Measurements from ENCODE around the gene NRXN3. TPM values are rescaled to one million over a fixed set of nuclear protein-coding genes. Genes with fewer than 3 reads are reported as not detected.

Gene NRXN3
- polyA plus RNA-seq, 1 donor (not counting 4 experiments of a cell fraction or from before 2014, with no cell fraction given), result 0.89 TPM

DNA sequence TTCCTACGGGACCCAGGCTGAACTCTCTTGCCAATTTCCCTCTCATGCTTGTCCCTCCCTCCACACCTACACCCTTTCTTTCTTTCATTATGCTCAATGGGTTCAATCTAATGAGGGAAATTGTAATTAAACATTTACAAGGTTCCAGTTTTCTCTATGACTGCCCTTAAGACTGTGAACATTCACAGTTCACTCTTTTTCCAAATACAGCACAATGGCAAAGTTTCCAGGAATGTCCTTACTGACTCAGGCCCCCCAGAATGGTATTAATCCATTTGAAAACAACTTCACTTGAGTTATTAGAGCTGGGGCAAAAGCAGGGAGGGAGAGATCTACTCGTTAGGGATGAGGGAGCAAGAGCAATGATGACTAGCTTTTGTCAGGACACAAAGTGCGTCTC is 892.1 kb downstream of the NRXN3 start:
- no peaks in the 10 kb centered on the region for H3K27me3 ChIP-seq (ENCODE audit: control insufficient read depth, extremely low read depth, insufficient read depth, low read length)
- no peaks in the 10 kb centered on the region for H3K79me2 ChIP-seq (ENCODE audit: control insufficient read depth, insufficient read depth, low read length)
- no peak overlapping the region for H3K9ac ChIP-seq (ENCODE audit: control insufficient read depth, extremely low read depth, insufficient read depth, low read length)
- no peak for DNase-seq (ENCODE audit: low read depth, low spot score)
- H3K4me1 ChIP-seq (ENCODE audit: control insufficient read depth, extremely low read depth, insufficient read depth, low read length), result no peaks in the 10 kb centered on the region
- H3K9me3 ChIP-seq (ENCODE audit: control insufficient read depth, low read depth, low read length), result no peaks in the 10 kb centered on the region
- no peaks in the 10 kb centered on the region for H4K20me1 ChIP-seq (ENCODE audit: control insufficient read depth, extremely low read depth, insufficient read depth, low read length)
- no peak overlapping the region for H3K4me3 ChIP-seq (ENCODE audit: control insufficient read depth in 2 of 3, extremely low read depth in 1 of 3, insufficient read depth in 2 of 3, low read depth in 1 of 3, low read length in 3 of 3)
- dilution Hi-C loops (cut with MboI; ENCODE audit: extremely low pct_ligation_motif_present, low sequenced_read_pairs), result no loop called here
- FAIRE-seq, result no peak
- H3K4me2 ChIP-seq (ENCODE audit: control insufficient read depth, extremely low read depth, insufficient read depth, low read depth, low read length), result no peak overlapping the region
- H2AFZ ChIP-seq (ENCODE audit: control insufficient read depth, low read length), result no peak overlapping the region
- no peaks in the 10 kb centered on the region for H3K9me1 ChIP-seq (ENCODE audit: control insufficient read depth, extremely low read depth, insufficient read depth, low read length)
- no peaks in the 10 kb centered on the region for H3K36me3 ChIP-seq (ENCODE audit: control insufficient read depth in 2 of 2, extremely low read depth in 1 of 2, insufficient read depth in 2 of 2, low read length in 2 of 2)
- no peak overlapping the region for H3K27ac ChIP-seq (ENCODE audit: control insufficient read depth, insufficient read depth, low read length)
- TF ChIP-seq EZH2 (IDR thresholded peaks at IDR 0.05; ENCODE audit: low read length), result no peak
- TF ChIP-seq, protein P1, sequence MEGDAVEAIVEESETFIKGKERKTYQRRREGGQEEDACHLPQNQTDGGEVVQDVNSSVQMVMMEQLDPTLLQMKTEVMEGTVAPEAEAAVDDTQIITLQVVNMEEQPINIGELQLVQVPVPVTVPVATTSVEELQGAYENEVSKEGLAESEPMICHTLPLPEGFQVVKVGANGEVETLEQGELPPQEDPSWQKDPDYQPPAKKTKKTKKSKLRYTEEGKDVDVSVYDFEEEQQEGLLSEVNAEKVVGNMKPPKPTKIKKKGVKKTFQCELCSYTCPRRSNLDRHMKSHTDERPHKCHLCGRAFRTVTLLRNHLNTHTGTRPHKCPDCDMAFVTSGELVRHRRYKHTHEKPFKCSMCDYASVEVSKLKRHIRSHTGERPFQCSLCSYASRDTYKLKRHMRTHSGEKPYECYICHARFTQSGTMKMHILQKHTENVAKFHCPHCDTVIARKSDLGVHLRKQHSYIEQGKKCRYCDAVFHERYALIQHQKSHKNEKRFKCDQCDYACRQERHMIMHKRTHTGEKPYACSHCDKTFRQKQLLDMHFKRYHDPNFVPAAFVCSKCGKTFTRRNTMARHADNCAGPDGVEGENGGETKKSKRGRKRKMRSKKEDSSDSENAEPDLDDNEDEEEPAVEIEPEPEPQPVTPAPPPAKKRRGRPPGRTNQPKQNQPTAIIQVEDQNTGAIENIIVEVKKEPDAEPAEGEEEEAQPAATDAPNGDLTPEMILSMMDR (optimal IDR thresholded peaks at IDR 0.05 in 1 of 3, IDR thresholded peaks at IDR 0.05 in 1 of 3, conservative IDR thresholded peaks at IDR 0.05 in 1 of 3; ENCODE audit: extremely low read depth in 1 of 3, insufficient read depth in 2 of 3, low read length in 3 of 3), result no peak

DNA sequence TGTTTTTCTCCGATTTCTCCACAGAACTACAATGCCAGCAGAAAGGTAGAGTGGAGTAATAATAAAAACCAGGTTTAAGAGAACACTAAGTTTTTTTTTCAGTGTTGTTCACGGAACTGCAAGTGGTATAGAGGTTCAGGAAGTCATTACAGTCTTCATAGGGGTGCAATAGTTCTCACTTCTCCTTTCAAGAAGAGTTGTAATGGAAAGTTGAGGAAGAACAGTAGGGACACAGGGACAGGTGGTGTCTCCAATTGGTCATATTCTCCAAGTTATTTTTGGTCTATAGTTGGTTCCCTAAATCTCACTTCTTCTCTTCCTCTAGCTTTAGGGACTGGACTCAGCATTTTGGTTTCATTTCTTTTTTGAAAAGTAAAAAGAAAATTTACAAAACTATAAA is 894.0 kb downstream of the NRXN3 start:
- no peaks in the 10 kb centered on the region for H3K9me1 ChIP-seq (ENCODE audit: control insufficient read depth, extremely low read depth, insufficient read depth, low read length)
- H3K4me3 ChIP-seq (ENCODE audit: control insufficient read depth in 2 of 3, extremely low read depth in 1 of 3, insufficient read depth in 2 of 3, low read depth in 1 of 3, low read length in 3 of 3), result no peak overlapping the region
- dilution Hi-C loops (cut with MboI; ENCODE audit: extremely low pct_ligation_motif_present, low sequenced_read_pairs), result no loop called here
- no peak overlapping the region for H3K27ac ChIP-seq (ENCODE audit: control insufficient read depth, insufficient read depth, low read length)
- no peak for FAIRE-seq
- H4K20me1 ChIP-seq (ENCODE audit: control insufficient read depth, extremely low read depth, insufficient read depth, low read length), result no peaks in the 10 kb centered on the region
- H3K79me2 ChIP-seq (ENCODE audit: control insufficient read depth, insufficient read depth, low read length), result no peaks in the 10 kb centered on the region
- H3K4me2 ChIP-seq (ENCODE audit: control insufficient read depth, extremely low read depth, insufficient read depth, low read depth, low read length), result no peak overlapping the region
- no peaks in the 10 kb centered on the region for H3K4me1 ChIP-seq (ENCODE audit: control insufficient read depth, extremely low read depth, insufficient read depth, low read length)
- no peak overlapping the region for H2AFZ ChIP-seq (ENCODE audit: control insufficient read depth, low read length)
- H3K9me3 ChIP-seq (ENCODE audit: control insufficient read depth, low read depth, low read length), result no peaks in the 10 kb centered on the region
- H3K36me3 ChIP-seq (ENCODE audit: control insufficient read depth in 2 of 2, extremely low read depth in 1 of 2, insufficient read depth in 2 of 2, low read length in 2 of 2), result no peaks in the 10 kb centered on the region
- DNase-seq (ENCODE audit: low read depth, low spot score), result no peak
- no peaks in the 10 kb centered on the region for H3K27me3 ChIP-seq (ENCODE audit: control insufficient read depth, extremely low read depth, insufficient read depth, low read length)
- H3K9ac ChIP-seq (ENCODE audit: control insufficient read depth, extremely low read depth, insufficient read depth, low read length), result no peak overlapping the region
- TF ChIP-seq, protein P1 (optimal IDR thresholded peaks at IDR 0.05 in 1 of 3, IDR thresholded peaks at IDR 0.05 in 1 of 3, conservative IDR thresholded peaks at IDR 0.05 in 1 of 3; ENCODE audit: extremely low read depth in 1 of 3, insufficient read depth in 2 of 3, low read length in 3 of 3), result no peak
- no peak for TF ChIP-seq EZH2 (IDR thresholded peaks at IDR 0.05; ENCODE audit: low read length)
